Muscle of back (tissue), 11 donors: ENCODE data around the gene B3GNT7. TPM values are rescaled to one million over a fixed set of nuclear protein-coding genes. Genes with fewer than 3 reads are reported as not detected.

ENCODE experiments used
- DNase-seq, 3 donors: peaks; one replicate each; pipeline versions ENCODE4 v3.0.0 to v3.0.0-alpha.2; 2013
- polyA plus RNA-seq, 10 donors: library from polyadenylated mRNA; unstranded; fragments of 120-200 nt; gene quantifications; one replicate each; pipeline ENCODE4 v1.2.1, GENCODE V29; 2013; ENCODE audit not compliant: insufficient read length in 10 of 10

The B3GNT7 gene
- polyA plus RNA-seq, 10 donors, result 0.39 to 0.93 (median 0.61) TPM

DNA sequence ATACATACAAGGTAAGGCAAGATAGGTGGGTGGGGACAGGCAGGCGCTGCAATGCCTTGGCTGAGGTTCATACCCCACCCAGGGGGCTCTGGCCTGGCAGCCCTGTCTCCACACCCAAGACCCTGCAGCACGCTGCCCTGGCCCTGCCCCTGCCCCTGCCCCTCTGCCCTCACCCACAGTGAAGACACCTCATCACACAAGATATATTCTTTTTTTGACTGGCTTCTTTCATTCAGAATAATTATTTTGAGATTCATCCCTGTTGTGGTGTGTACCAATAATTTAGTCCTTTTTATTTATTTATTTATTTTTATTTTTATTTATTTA, 11.4 kb upstream of the B3GNT7 start:
- DNase-seq, result no peak

DNA sequence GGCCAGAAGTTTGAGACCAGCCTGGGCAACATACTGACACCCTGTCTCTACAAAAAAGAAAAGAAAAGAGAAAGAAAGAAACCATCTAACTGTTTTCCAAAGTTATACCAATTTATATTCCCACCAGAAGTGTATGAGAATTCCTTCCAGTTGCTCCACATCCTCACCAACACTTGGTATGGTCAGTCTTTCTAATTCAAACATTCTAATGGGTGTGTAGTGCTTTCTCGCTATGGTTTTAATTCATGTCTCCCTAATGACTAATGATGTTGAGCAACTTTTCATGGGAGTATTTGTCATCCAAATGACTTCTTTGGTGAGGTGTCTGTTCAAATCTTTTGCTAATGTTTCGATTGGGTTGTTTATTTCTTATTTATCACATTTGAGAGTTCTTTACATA, 10.5 kb upstream of the B3GNT7 start:
- no peak for DNase-seq

GRCh38 chr2:231385429-231385828, 10.1 kb upstream of the B3GNT7 start:
- no peak for DNase-seq

GRCh38 chr2:231386446-231386845, 9.1 kb upstream of the B3GNT7 start:
- DNase-seq, result no peak

DNA sequence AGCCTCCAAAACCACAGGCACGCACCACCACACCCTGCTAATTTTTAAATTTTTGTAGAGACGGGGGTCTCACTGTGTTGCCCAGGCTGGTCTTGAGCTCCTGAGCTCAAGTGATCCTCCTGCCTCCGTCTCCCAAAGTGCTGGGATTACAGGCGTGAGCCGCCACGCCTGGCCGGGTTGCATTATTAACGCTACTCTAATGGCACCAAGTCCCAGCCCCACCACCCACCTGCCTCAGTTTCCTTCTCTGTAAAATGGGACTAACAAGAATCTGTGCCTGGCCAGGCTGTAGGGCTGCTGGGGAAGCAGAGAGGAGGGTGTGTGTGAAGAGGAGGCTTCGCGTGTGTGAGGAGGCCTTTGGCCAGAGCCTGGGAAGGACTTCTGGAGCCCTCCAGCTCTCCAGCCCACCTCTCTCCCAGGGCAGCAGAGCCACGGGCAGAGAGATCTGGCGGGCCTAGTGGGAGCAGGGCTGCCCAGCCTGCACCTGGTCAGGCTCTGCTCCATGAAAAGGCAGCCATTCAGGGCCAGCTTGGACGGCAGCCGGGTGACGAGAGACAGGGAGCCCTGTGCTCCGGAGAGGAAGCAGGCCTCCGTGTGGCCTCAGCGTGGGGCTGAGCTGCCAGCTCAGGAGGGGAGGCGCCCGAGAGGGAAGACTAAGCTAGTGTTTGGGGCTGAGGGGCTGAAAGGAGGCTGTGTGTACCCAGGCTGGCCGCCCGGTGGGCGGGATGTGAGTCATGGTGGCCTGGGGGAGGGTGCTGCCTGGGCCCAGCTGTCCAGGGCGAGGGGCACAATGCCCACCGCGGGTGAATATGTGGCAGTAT, 7.4 kb upstream of the B3GNT7 start:
- peak in 2 of 3 donors; percentile 46 to 75 for DNase-seq

- DNase-seq, result no peak
Measured at GRCh38 chr2:231388725-231389346, 6.7 kb upstream of the B3GNT7 start.

GRCh38 chr2:231390667-231391066, 4.8 kb upstream of the B3GNT7 start:
- no peak for DNase-seq

DNA sequence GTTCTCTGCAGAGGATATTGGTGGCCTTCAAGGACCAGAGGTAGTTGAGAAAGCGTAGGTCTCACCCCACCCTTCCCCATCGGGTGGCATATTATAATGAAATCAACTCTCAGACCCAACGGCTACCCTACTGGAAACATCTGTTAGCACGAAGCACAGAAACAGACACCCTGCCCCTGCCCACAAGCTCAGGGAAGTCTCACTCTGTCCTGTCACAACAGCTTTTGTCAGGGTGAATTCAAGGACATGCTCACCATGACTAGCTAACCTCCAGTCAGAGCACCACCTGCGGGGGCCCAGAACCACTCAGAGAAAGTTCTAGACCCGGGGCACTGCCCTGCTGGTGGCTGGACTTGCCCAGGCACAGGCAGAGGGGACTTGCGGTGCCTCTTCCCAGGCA, 3.5 kb upstream of the B3GNT7 start:
- DNase-seq, result no peak

DNA sequence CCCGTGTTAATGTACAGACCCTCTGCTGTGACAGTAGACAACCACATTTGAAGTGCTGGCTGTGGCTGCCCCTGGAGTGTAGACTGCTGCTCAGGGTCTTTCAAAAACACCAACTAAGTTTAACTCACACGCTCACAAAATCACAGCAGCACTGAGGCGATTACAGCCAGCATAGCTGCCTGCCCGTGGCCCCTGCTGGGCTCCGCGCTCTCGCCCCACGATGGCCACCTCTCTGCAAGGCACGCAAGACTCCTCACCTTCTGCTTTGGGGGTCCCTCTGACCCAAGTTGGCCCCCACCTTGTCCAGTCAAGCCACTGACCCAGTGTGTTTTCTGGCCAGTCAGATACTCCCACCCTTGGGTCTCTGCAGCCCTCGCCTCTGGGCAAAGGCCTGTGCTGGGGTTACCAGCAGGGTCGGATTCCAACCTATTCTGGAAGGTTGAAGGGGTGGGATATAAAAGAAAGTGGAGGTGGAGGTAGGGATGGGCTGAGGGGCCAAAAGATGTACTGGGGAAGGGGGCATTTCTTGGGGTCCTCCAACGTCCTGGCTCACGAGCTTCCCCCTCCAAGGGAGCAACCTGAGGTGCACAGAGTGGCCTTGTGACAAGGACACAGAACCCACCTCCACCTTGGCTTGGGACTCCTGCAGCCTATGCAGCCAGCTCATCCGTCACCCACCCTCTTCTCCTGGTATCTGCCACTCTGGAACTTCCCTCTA, 2.9 kb upstream of the B3GNT7 start:
- no peak for DNase-seq

DNA sequence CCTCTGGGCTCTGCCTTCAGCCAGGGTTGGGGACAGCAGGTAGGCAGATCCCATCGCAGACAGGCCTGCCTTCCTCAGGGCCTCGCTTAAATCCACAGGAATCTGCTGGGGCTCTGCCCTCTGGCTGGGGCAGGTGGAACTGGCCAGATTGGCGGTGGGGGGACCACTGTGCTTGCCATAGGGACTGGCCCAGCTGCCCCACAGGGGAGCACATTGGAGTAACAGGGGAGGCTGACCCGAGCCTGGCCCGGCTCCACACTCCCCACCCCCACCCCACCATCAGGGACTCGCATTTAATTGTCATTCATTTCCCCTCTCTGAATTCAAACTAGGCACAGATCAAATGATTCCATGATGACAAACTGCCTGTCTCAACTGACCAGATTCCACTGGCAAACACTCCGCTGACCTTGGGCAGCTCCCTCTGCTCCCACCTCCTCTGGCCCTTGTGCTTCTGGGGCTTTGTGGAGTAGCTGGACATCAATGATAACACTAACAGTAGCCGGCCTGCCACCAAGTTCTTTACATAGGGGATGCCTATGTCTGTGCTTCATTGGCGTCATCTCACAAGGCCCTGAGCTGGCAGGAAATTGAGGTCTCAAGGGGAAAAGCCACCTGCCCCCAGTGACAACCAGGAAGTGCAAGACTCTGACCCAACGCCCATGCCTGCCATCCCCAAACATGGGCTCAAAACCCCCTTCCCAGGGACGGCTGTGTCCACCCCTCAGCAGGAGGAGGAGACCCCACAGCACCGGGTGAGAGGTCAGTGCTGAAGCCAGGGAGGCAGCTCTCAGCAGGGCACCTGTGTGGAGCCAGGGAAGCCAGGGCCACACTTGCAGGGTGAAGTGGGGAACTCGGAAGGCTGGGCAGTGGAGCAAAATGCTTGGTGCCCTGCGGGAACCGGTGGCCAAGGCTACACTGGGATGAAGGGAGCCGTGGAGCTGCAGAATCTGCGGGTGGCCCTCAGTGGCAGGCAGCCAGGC, 2.1 kb upstream of the B3GNT7 start:
- DNase-seq, result no peak

DNA sequence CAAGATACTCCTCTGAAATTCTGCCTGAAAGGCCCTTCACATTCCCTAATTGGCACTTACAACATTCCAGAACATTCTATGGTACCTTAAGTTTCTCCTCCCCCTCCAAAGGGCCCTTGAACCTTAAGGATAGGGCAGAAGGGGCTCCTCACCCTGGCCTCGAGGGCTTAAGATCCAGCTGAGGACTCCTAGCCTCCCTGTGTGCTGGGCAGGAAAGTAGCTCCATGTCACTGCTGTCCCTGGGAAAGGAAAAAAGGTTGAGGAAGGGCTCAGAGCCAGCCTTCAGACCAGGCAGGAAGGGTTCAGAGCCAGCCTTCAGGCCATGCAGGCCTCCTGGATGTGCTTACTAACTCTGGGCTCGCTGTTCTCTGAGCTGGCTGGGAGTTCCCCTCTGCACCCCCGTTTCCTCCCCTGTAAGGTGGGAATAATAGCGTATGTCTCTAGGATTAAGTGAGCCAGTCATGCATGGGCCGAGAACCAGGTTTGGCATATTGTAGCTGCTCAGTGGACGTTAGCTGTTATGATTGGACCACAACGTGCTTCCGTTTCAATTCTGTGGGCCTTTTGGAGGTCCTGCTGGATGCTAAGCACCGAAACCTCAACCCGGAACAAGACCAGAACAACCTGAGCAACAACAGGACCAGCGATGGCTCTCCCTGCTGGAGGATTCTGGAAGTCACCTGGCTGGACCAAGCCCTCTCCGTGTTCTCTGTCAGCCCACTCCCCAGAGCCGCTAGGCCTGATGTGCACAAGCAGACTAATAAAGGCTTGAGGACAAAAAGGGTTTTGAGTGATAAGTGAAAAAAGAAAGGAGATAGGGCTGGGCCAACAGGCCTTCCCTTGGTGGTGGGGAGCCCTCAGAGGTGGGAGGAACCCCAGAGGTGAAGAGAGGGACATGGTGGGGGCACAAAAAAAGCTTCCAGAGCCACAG, 1.0 kb upstream of the B3GNT7 start:
- DNase-seq, result no peak

- no peak for DNase-seq
Measured at GRCh38 chr2:231396058-231396821, 730 bp downstream of the B3GNT7 start.

DNA sequence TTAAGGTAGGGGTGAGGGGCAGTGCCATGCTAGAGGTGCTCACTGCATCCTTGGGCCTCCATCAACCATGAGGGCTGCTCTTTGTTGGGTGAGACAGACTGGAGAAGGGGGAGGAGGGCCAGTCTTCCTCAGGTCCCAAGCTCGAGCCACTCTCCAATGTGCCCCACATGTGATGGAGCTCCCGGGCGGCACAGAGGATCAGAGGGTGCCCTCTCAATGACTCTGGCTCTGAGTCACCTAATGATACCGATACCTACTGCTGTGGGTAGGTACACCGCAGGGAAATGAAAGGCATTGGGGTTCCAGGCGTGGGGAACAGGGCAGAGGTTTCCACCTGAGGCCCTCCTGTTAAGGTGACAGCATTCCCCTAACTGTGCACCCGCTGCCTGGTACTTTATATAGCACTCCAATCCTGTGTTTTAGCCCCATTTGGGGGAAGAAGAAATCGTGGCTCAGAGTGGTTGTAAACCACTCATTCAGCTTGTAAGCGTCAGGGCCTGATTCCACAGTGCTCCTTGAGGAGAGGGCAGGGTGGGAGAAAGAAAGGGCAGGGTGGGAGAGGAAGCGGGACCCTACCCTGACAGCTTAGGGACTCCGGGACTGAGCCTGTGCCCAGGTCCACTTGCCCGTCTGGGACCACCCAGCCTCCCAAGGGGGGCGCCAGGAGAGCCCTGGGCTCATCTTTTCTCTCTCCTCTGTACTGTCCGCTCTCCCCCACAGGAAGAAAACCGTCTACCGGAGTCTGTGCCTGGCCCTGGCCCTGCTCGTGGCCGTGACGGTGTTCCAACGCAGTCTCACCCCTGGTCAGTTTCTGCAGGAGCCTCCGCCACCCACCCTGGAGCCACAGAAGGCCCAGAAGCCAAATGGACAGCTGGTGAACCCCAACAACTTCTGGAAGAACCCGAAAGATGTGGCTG, 1.8 kb downstream of the B3GNT7 start:
- no peak for DNase-seq

DNA sequence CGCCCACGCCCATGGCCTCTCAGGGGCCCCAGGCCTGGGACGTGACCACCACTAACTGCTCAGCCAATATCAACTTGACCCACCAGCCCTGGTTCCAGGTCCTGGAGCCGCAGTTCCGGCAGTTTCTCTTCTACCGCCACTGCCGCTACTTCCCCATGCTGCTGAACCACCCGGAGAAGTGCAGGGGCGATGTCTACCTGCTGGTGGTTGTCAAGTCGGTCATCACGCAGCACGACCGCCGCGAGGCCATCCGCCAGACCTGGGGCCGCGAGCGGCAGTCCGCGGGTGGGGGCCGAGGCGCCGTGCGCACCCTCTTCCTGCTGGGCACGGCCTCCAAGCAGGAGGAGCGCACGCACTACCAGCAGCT, 2.4 kb downstream of the B3GNT7 start:
- no peak for DNase-seq

DNA sequence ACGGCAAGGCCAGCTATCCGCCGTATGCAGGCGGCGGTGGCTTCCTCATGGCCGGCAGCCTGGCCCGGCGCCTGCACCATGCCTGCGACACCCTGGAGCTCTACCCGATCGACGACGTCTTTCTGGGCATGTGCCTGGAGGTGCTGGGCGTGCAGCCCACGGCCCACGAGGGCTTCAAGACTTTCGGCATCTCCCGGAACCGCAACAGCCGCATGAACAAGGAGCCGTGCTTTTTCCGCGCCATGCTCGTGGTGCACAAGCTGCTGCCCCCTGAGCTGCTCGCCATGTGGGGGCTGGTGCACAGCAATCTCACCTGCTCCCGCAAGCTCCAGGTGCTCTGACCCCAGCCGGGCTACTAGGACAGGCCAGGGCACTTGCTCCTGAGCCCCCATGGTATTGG, 3.1 kb downstream of the B3GNT7 start:
- no peak for DNase-seq

GRCh38 chr2:231399046-231399852, 3.7 kb downstream of the B3GNT7 start:
- DNase-seq, result no peak

DNA sequence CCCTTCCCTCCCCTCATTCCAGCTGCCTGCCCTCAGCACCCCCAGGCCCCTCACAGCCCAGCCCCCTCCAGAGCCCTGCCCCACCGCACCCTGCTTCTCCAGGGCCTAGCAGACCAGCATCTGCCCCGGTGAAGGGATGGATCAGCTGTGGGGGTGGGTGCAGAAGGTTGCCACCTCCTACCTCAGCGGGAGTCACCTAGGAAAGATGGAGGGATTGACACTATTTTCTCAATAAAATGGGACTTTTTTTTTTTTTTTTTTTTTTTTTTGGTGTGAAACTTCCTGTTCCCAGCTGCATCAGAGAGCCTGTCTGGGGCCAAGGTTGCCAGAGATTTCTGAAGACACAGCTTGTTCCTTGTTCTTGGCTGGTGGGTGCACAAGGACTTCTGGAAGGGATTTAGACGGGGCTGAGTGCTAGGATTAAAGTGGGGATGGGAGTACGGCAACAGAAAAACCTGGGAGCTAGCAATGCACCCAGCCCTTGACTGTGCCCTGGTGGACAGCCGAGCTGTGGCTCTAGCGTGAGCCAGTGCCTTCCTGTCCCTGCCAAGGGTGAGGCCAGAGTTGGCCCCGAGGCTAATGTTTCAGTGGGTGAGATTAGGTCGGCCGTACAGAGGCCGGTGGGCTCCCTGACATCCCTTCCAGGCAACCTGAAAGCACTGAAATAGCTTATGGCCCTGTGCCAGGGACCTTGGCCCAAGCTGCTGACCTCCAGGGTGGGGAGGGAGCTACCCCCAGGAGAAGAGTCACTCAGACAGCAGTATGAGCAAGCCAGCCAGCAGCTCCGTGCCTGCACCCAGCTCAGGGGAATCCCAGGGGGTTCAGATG, 4.6 kb downstream of the B3GNT7 start:
- peak in 2 of 3 donors; percentile 24 to 69 for DNase-seq
